ENCODE measurements around the gene C1QTNF5.

The C1QTNF5 gene

GRCh38 chr11:119370486-119371046 is 29.9 kb upstream of the C1QTNF5 start:
- H2BK12ac ChIP-seq (ENCODE audit: low read length), result no peak overlapping the region
- H3K23ac ChIP-seq (ENCODE audit: low read length), result no peak overlapping the region
- H3K4me1 ChIP-seq (ENCODE audit: control insufficient read depth in 1 of 2, insufficient read depth in 2 of 2, low read length in 2 of 2), result peaks cover 4 to 5% of the 10 kb centered on the region in 2 experiments
- DNase-seq, result no peak
- H3K4me2 ChIP-seq (ENCODE audit: low read length), result no peak overlapping the region
- H3K27ac ChIP-seq (ENCODE audit: low read depth, low read length), result no peak overlapping the region
- no peaks in the 10 kb centered on the region for H3K36me3 ChIP-seq (ENCODE audit: control insufficient read depth in 1 of 2, insufficient read depth in 2 of 2, low read length in 2 of 2)
- no peak overlapping the region for H3K4me3 ChIP-seq (ENCODE audit: low read depth, low read length)
- no peak overlapping the region for H2AK5ac ChIP-seq (ENCODE audit: low read length)
- no peak overlapping the region for H2AFZ ChIP-seq (ENCODE audit: insufficient read depth, low read length, poor library complexity)
- H4K8ac ChIP-seq (ENCODE audit: low read depth, low read length), result no peak overlapping the region
- H3K14ac ChIP-seq (ENCODE audit: low read length), result no peak overlapping the region
- no peak overlapping the region for H4K12ac ChIP-seq (ENCODE audit: low read depth, low read length)
- no peak overlapping the region for H3K9ac ChIP-seq (ENCODE audit: low read length)
- WGBS (ENCODE audit: extremely low coverage, insufficient coverage, insufficient read length), result no CpG with 5 or more reads among the region's 8 CpGs
- no peaks in the 10 kb centered on the region for H3K9me3 ChIP-seq (ENCODE audit: insufficient read depth, low read depth, low read length)
- H4K91ac ChIP-seq (ENCODE audit: low read depth, low read length), result no peak overlapping the region
- no peak overlapping the region for H3K18ac ChIP-seq (ENCODE audit: low read length)
- H3K4ac ChIP-seq (ENCODE audit: low read depth, low read length), result no peak overlapping the region
- peaks cover 2% of the 10 kb centered on the region for H3K79me1 ChIP-seq (ENCODE audit: low read length)
- H3K79me2 ChIP-seq (ENCODE audit: control insufficient read depth, insufficient read depth, low read length, poor library complexity), result no peaks in the 10 kb centered on the region
- H2BK120ac ChIP-seq (ENCODE audit: insufficient read depth, low read length, poor library complexity), result no peak overlapping the region
- no peaks in the 10 kb centered on the region for H3K27me3 ChIP-seq (ENCODE audit: insufficient read depth, low read length)
- H2BK5ac ChIP-seq (ENCODE audit: low read depth, low read length, poor library complexity), result no peak overlapping the region

GRCh38 chr11:119369132-119369925 is 28.6 kb upstream of the C1QTNF5 start:
- H3K36me3 ChIP-seq (ENCODE audit: control insufficient read depth in 1 of 2, insufficient read depth in 2 of 2, low read length in 2 of 2), result no peaks in the 10 kb centered on the region
- no peak for DNase-seq
- H3K79me2 ChIP-seq (ENCODE audit: control insufficient read depth, insufficient read depth, low read length, poor library complexity), result no peaks in the 10 kb centered on the region
- H3K79me1 ChIP-seq (ENCODE audit: low read length), result peaks cover 2% of the 10 kb centered on the region
- H4K12ac ChIP-seq (ENCODE audit: low read depth, low read length), result no peak overlapping the region
- no peak overlapping the region for H3K14ac ChIP-seq (ENCODE audit: low read length)
- H3K18ac ChIP-seq (ENCODE audit: low read length), result no peak overlapping the region
- H3K4me2 ChIP-seq (ENCODE audit: low read length), result no peak overlapping the region
- no peak overlapping the region for H4K8ac ChIP-seq (ENCODE audit: low read depth, low read length)
- H3K27ac ChIP-seq (ENCODE audit: low read depth, low read length), result no peak overlapping the region
- H3K4ac ChIP-seq (ENCODE audit: low read depth, low read length), result no peak overlapping the region
- no peak overlapping the region for H3K23ac ChIP-seq (ENCODE audit: low read length)
- peaks cover 4 to 5% of the 10 kb centered on the region in 2 experiments for H3K4me1 ChIP-seq (ENCODE audit: control insufficient read depth in 1 of 2, insufficient read depth in 2 of 2, low read length in 2 of 2)
- WGBS (ENCODE audit: extremely low coverage, insufficient coverage, insufficient read length), result no CpG with 5 or more reads among the region's 13 CpGs
- no peaks in the 10 kb centered on the region for H3K9me3 ChIP-seq (ENCODE audit: insufficient read depth, low read depth, low read length)
- H2BK5ac ChIP-seq (ENCODE audit: low read depth, low read length, poor library complexity), result no peak overlapping the region
- no peak overlapping the region for H2AFZ ChIP-seq (ENCODE audit: insufficient read depth, low read length, poor library complexity)
- H2BK120ac ChIP-seq (ENCODE audit: insufficient read depth, low read length, poor library complexity), result no peak overlapping the region
- H3K27me3 ChIP-seq (ENCODE audit: insufficient read depth, low read length), result no peaks in the 10 kb centered on the region
- no peak overlapping the region for H3K9ac ChIP-seq (ENCODE audit: low read length)
- H4K91ac ChIP-seq (ENCODE audit: low read depth, low read length), result no peak overlapping the region
- no peak overlapping the region for H3K4me3 ChIP-seq (ENCODE audit: low read depth, low read length)
- no peak overlapping the region for H2AK5ac ChIP-seq (ENCODE audit: low read length)
- no peak overlapping the region for H2BK12ac ChIP-seq (ENCODE audit: low read length)

GRCh38 chr11:119368121-119369034 is 27.7 kb upstream of the C1QTNF5 start:
- H3K36me3 ChIP-seq (ENCODE audit: control insufficient read depth in 1 of 2, insufficient read depth in 2 of 2, low read length in 2 of 2), result no peaks in the 10 kb centered on the region
- no peak overlapping the region for H3K14ac ChIP-seq (ENCODE audit: low read length)
- no peak overlapping the region for H4K12ac ChIP-seq (ENCODE audit: low read depth, low read length)
- no peak overlapping the region for H3K27ac ChIP-seq (ENCODE audit: low read depth, low read length)
- no peak overlapping the region for H2AFZ ChIP-seq (ENCODE audit: insufficient read depth, low read length, poor library complexity)
- H3K18ac ChIP-seq (ENCODE audit: low read length), result no peak overlapping the region
- peaks cover 3% of the 10 kb centered on the region for H3K79me1 ChIP-seq (ENCODE audit: low read length)
- no peak overlapping the region for H4K8ac ChIP-seq (ENCODE audit: low read depth, low read length)
- no peak overlapping the region for H2BK5ac ChIP-seq (ENCODE audit: low read depth, low read length, poor library complexity)
- no peak overlapping the region for H2AK5ac ChIP-seq (ENCODE audit: low read length)
- no peak overlapping the region for H3K4me3 ChIP-seq (ENCODE audit: low read depth, low read length)
- H3K4me2 ChIP-seq (ENCODE audit: low read length), result no peak overlapping the region
- WGBS (ENCODE audit: extremely low coverage, insufficient coverage, insufficient read length), result no CpG with 5 or more reads among the region's 17 CpGs
- no peak overlapping the region for H2BK12ac ChIP-seq (ENCODE audit: low read length)
- H4K91ac ChIP-seq (ENCODE audit: low read depth, low read length), result no peak overlapping the region
- no peaks in the 10 kb centered on the region for H3K9me3 ChIP-seq (ENCODE audit: insufficient read depth, low read depth, low read length)
- no peaks in the 10 kb centered on the region for H3K27me3 ChIP-seq (ENCODE audit: insufficient read depth, low read length)
- no peak overlapping the region for H3K4ac ChIP-seq (ENCODE audit: low read depth, low read length)
- H3K9ac ChIP-seq (ENCODE audit: low read length), result no peak overlapping the region
- no peak overlapping the region for H2BK120ac ChIP-seq (ENCODE audit: insufficient read depth, low read length, poor library complexity)
- no peak for DNase-seq
- peaks cover 2% of the 10 kb centered on the region for H3K79me2 ChIP-seq (ENCODE audit: control insufficient read depth, insufficient read depth, low read length, poor library complexity)
- H3K23ac ChIP-seq (ENCODE audit: low read length), result no peak overlapping the region
- peaks cover 7 to 8% of the 10 kb centered on the region in 2 experiments for H3K4me1 ChIP-seq (ENCODE audit: control insufficient read depth in 1 of 2, insufficient read depth in 2 of 2, low read length in 2 of 2)

- Histone ChIP-seq H3K4me2 (ENCODE audit: low read length) (no peak overlapping the region), H3K14ac (ENCODE audit: low read length) (no peak overlapping the region), H3K4me1 (ENCODE audit: control insufficient read depth in 1 of 2, insufficient read depth in 2 of 2, low read length in 2 of 2) (peaks cover 13 to 15% of the 10 kb centered on the region in 2 experiments), H2AFZ (ENCODE audit: insufficient read depth, low read length, poor library complexity) (no peak overlapping the region), H3K18ac (ENCODE audit: low read length) (no peak overlapping the region), H4K91ac (ENCODE audit: low read depth, low read length) (no peak overlapping the region), H3K4ac (ENCODE audit: low read depth, low read length) (no peak overlapping the region), H3K9me3 (ENCODE audit: insufficient read depth, low read depth, low read length) (peaks cover 5% of the 10 kb centered on the region), H3K9ac (ENCODE audit: low read length) (no peak overlapping the region), H3K27me3 (ENCODE audit: insufficient read depth, low read length) (no peaks in the 10 kb centered on the region), H3K4me3 (ENCODE audit: low read depth, low read length) (no peak overlapping the region), H3K79me2 (ENCODE audit: control insufficient read depth, insufficient read depth, low read length, poor library complexity) (peaks cover 2% of the 10 kb centered on the region), H2BK12ac (ENCODE audit: low read length) (no peak overlapping the region), H4K12ac (ENCODE audit: low read depth, low read length) (no peak overlapping the region), H2AK5ac (ENCODE audit: low read length) (no peak overlapping the region), H4K8ac (ENCODE audit: low read depth, low read length) (no peak overlapping the region), H3K23ac (ENCODE audit: low read length) (no peak overlapping the region), H3K36me3 (ENCODE audit: control insufficient read depth in 1 of 2, insufficient read depth in 2 of 2, low read length in 2 of 2) (no peaks in the 10 kb centered on the region), H2BK120ac (ENCODE audit: insufficient read depth, low read length, poor library complexity) (no peak overlapping the region), H2BK5ac (ENCODE audit: low read depth, low read length, poor library complexity) (no peak overlapping the region), H3K79me1 (ENCODE audit: low read length) (peaks cover 3% of the 10 kb centered on the region), H3K27ac (ENCODE audit: low read depth, low read length) (no peak overlapping the region)
- DNase-seq, result no peak
- no CpG with 5 or more reads among the region's 9 CpGs for WGBS (ENCODE audit: extremely low coverage, insufficient coverage, insufficient read length)
Measured at GRCh38 chr11:119367661-119368120, 27.0 kb upstream of the C1QTNF5 start.
